ENCODE data around the gene ACP1.

The ACP1 gene

GRCh38 chr2:259789-260331, 4.9 kb upstream of the ACP1 start:
- no peak overlapping the region for H3K9ac ChIP-seq
- no peak overlapping the region for H2AFZ ChIP-seq (ENCODE audit: low read depth)
- H3K4me1 ChIP-seq (ENCODE audit: low read depth, poor library complexity, severe bottlenecking), result no peaks in the 10 kb centered on the region
- no peak overlapping the region for H3K4me3 ChIP-seq (IDR thresholded peaks at IDR 0.05; ENCODE audit: insufficient read depth, low read depth, low read length)
- H3K79me2 ChIP-seq (ENCODE audit: insufficient read depth, low read depth), result peaks cover 1% of the 10 kb centered on the region; the same call in 1 of the 2 replicates
- H4K20me1 ChIP-seq (ENCODE audit: insufficient read depth), result no peaks in the 10 kb centered on the region
- no peaks in the 10 kb centered on the region for H3K27me3 ChIP-seq (ENCODE audit: insufficient read depth, low read depth)
- H3K27ac ChIP-seq, result no peak overlapping the region
- no peak overlapping the region for H3K4me2 ChIP-seq
- H3K36me3 ChIP-seq (ENCODE audit: insufficient read depth), result no peaks in the 10 kb centered on the region
- no peak for TF ChIP-seq CTCF (conservative IDR thresholded peaks at IDR 0.05; ENCODE audit: low read depth, low read length)

DNA sequence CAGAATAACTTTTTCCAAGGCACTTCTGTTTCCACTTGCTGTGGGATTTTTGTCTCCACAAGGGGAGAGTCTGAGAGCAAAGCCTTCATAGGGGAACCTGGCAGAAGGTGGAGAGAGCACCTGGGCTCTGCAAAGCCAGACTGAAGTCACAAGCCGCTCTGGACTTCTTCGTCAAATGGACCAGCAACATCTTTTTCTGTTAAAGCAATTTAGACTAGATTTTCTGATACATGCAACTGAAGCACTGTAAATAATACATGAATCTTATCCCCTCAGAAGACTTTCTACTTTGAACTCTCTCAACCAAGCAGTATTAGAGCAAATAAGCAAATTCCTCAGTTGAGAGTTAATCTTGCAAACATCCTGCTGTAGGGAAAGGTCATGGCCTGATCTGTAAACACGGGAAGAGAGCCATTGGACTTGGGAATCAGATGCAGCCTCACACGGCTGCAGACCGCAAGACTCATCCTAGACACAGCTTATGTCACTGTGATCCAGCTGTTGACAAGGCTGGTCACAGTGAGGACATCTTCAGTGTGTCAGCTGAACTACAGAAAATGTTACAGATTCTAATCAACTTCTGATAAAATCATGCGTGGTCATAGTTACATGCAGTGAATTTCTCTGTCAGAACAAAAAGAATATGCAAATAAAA, 4.1 kb upstream of the ACP1 start:
- H3K4me2 ChIP-seq, result no peak overlapping the region
- no peak overlapping the region for H3K4me3 ChIP-seq (IDR thresholded peaks at IDR 0.05; ENCODE audit: insufficient read depth, low read depth, low read length)
- no peak overlapping the region for H3K27ac ChIP-seq
- H3K4me1 ChIP-seq (ENCODE audit: low read depth, poor library complexity, severe bottlenecking), result peaks cover under 1% of the 10 kb centered on the region
- no peaks in the 10 kb centered on the region for H4K20me1 ChIP-seq (ENCODE audit: insufficient read depth)
- no peak overlapping the region for H2AFZ ChIP-seq (ENCODE audit: low read depth)
- no peak overlapping the region for H3K9ac ChIP-seq
- no peaks in the 10 kb centered on the region for H3K27me3 ChIP-seq (ENCODE audit: insufficient read depth, low read depth)
- peaks cover 9% of the 10 kb centered on the region for H3K79me2 ChIP-seq (ENCODE audit: insufficient read depth, low read depth)
- H3K36me3 ChIP-seq (ENCODE audit: insufficient read depth), result no peaks in the 10 kb centered on the region
- no peak for TF ChIP-seq CTCF (conservative IDR thresholded peaks at IDR 0.05; ENCODE audit: low read depth, low read length)

- H3K4me2 ChIP-seq, result no peak overlapping the region
- H3K27ac ChIP-seq, result no peak overlapping the region
- no peak overlapping the region for H3K9ac ChIP-seq
Observed at GRCh38 chr2:262117-262516, 2.6 kb upstream of the ACP1 start.

GRCh38 chr2:263022-263738, 1.6 kb upstream of the ACP1 start:
- H3K27ac ChIP-seq, result no peak overlapping the region

More at GRCh38 chr2:262117-262516, 2.6 kb upstream of the ACP1 start:
- Histone ChIP-seq H3K36me3 (ENCODE audit: insufficient read depth) (no peaks in the 10 kb centered on the region), H3K4me1 (ENCODE audit: low read depth, poor library complexity, severe bottlenecking) (peaks cover 11% of the 10 kb centered on the region), H3K27me3 (ENCODE audit: insufficient read depth, low read depth) (no peaks in the 10 kb centered on the region), H2AFZ (ENCODE audit: low read depth) (no peak overlapping the region), H3K79me2 (ENCODE audit: insufficient read depth, low read depth) (peaks cover 24% of the 10 kb centered on the region), H3K4me3 (IDR thresholded peaks at IDR 0.05; ENCODE audit: insufficient read depth, low read depth, low read length) (no peak overlapping the region), H4K20me1 (ENCODE audit: insufficient read depth) (no peaks in the 10 kb centered on the region)
- no peak for TF ChIP-seq CTCF (conservative IDR thresholded peaks at IDR 0.05; ENCODE audit: low read depth, low read length)

More at GRCh38 chr2:263022-263738, 1.6 kb upstream of the ACP1 start:
- Histone ChIP-seq H4K20me1 (ENCODE audit: insufficient read depth) (0 out of 2 replicates have a peak, but pooled peaks cover 2% of the 10 kb centered on the region), H3K27me3 (ENCODE audit: insufficient read depth, low read depth) (no peaks in the 10 kb centered on the region), H3K9ac (no peak overlapping the region), H3K36me3 (ENCODE audit: insufficient read depth) (no peaks in the 10 kb centered on the region), H3K79me2 (ENCODE audit: insufficient read depth, low read depth) (peaks cover 34% of the 10 kb centered on the region), H2AFZ (ENCODE audit: low read depth) (no peak overlapping the region), H3K4me2 (no peak overlapping the region), H3K4me3 (IDR thresholded peaks at IDR 0.05; ENCODE audit: insufficient read depth, low read depth, low read length) (no peak overlapping the region), H3K4me1 (ENCODE audit: low read depth, poor library complexity, severe bottlenecking) (peaks cover 18% of the 10 kb centered on the region)
- TF ChIP-seq CTCF (conservative IDR thresholded peaks at IDR 0.05; ENCODE audit: low read depth, low read length), result no peak

Data from KMS-11 (cell line).